ENCODE data around the gene CDH16. TPM values are rescaled to one million over a fixed set of nuclear protein-coding genes. Genes with fewer than 3 reads are reported as not detected.

Gene CDH16
- total RNA-seq, 1 donor from 2014 or later = 0.35 TPM

DNA sequence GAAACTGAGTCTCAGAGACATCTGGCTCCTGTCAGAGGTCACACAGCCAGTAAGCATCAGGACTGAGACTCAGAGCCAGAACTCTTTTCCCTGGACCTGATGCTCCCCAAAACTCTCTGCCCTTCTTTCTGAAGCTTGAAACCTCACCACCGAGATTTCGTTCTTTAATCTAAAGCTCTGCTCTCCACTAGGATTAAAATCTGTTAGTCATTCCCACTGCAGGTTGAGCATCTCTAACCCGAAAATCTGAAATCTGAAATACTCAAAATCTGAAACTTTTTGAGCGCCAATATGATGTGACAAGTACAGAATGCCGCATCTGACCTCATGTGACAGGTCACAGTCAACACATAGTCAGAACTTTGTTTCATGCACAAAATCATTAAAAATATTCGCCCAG is 2.2 kb downstream of the CDH16 start:
- DNase-seq (ENCODE audit: low spot score) = no peak

DNA sequence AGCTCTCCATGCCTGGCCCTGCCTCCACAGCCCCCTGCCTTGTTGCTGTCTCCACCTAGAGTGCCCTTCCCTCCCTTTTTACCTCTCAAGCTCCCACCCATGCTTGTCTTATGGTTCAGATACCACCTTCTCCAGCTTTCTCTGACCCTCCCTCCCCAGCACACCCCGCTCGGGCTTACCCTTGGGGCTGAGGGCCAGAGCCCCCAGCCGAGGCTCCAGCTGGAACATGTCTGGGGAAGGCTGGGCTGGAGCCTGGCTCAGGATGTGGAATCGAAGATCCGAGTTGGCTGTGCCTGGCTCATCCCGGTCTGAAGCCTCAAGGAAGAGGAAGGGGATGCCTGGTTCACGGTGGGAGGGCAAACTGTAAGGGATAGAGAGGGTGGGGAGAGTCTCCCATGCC is 3.6 kb downstream of the CDH16 start:
- DNase-seq (ENCODE audit: low spot score) = no peak
- intact Hi-C loops (cut with DNase I) = no loop called here

More for the DNA sequence above, 2.2 kb downstream of the CDH16 start:
- intact Hi-C loops (cut with DNase I) = no loop called here

DNA sequence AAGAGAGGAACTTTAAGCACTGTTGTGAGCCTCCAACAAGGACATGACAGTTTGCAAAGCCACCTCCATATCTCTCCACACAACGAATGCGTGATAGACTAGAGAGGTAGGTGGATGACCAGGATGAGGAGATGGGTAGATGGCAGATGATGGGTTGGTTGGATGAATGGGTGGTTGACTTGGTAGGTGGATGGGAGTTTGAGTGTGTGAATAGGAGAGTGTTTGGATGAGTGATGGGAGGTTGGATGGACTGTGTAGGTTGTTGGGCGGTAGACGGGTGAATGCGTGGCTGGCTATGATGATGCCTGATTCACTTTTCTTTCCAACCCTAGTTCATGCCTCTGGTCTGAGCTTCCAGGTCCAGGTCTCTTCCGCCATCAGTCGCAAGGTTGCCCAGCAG is 4.1 kb downstream of the CDH16 start:
- intact Hi-C loops (cut with DNase I) = no loop called here
- DNase-seq (ENCODE audit: low spot score) = no peak

DNA sequence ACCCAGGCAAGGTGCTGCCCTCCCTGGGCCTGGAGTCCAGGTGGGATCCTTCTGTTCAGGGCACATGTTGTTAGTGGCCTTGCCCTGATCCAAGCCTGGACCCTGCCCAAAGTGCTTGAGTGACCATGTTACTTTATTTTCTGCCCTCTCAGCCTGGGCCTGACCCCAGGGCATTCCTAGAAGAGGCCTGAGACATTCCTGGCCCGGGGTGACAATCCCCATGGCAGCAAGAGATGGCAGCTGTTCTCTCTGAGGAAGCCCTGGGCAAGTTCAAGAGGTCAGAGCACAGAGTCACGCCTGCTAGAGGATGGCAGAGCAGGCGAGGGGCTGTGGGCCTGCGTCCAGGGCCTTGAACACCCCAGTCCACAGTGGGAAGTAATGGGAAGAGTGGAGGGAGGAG is 5.0 kb downstream of the CDH16 start:
- DNase-seq (ENCODE audit: low spot score) = no peak
- intact Hi-C loops (cut with DNase I) = no loop called here

DNA sequence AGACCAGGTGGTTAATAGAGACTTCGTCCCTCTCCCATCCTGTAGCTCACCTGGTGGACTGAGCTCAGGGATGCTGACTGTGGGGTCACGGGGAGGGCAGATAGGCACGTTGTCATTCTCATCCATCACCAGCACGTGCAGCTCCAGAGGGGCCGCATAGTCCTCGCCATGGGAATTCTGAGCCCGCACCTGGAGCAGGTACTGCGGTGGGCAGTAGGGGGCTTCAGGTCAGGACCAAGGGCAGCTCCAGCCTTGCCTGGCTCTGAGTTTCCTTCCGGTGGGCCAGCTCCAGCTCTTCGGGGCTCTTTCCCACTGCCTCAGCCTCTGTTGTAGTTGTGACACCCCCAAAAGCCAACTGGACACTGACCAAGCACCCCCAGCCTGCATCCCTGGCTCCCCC is 5.6 kb downstream of the CDH16 start:
- DNase-seq (ENCODE audit: low spot score) = no peak
- intact Hi-C loops (cut with DNase I) = no loop called here

DNA sequence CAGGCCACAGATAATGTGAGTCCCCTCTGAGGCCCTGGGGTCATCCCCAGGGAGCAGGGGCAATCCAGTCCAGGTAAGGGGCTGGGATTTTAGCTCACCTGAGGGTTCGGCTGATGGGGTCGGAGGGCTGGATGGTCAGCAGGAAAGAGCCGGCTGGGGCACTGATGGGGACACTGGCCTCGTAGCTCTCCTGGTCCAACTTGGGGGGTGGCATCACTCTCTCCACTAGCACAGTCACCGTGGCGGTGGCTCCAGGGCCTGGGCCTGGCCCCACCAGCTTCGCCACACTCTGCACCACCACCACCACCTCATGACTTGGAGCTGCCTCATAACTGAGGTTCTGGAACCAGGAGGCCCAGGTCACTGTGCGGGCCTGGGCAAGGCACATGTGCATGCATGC is 6.9 kb downstream of the CDH16 start:
- no peak for DNase-seq (ENCODE audit: low spot score)
- intact Hi-C loops (cut with DNase I) = no loop called here

DNA sequence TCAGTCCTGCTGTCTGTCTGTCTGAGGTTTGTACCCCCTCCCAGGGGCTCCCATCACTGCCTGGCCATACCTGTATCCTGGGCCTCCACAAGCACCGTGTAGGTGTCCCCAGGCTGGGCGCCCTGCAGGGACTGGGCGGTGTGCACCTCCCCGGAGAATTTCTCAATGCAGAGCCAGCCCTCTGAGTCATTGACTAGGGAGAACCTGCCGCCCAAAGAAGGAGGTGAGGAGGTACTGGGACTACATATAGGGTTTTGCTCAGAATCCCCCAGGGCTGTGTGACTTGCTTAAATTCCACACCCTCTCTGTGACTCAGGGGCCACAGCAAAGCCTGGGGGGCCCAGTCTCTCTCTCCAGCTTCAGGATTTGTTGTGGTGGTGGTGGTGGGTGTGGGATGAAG is 7.6 kb downstream of the CDH16 start:
- DNase-seq (ENCODE audit: low spot score) = no peak
- intact Hi-C loops (cut with DNase I) = no loop called here

DNA sequence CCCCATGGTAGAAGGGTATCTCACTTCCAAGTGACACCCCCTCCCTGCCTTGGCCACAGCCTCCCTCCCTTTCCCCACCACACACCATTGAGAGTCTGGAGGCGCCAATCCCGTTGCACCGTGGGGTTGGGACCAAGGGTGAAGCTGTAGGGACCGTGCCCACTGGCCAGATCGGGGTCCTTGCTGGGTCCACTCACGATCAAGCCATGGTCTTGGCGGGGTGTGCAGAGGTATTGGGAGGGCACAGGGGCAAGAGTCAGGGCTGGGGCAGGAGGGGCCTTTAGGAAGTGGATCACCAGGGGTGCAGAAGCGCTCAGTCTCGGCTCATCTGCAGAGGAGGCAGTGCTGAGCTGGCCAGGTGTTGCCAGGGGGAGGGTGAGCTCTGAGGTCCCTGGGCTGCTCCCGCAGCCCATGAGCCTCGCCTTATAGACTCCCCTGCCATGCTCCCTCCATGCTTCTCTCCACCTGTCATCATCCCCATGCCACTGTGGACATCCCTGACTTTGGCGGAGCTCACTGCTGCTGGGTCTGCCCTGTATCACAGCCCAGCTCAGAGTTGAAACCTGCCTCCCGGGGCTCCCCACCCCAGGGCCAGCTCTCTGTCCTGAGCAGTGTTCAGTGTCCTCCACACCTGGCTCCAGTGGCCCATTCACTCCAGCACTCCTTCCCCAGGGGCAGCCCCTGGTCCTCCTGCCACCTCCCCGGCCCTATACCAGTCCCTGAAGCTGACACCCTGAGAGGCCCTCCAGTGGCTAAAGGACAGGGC is 8.3 kb downstream of the CDH16 start:
- DNase-seq (ENCODE audit: low spot score) = no peak
- intact Hi-C loops (cut with DNase I) = no loop called here

DNA sequence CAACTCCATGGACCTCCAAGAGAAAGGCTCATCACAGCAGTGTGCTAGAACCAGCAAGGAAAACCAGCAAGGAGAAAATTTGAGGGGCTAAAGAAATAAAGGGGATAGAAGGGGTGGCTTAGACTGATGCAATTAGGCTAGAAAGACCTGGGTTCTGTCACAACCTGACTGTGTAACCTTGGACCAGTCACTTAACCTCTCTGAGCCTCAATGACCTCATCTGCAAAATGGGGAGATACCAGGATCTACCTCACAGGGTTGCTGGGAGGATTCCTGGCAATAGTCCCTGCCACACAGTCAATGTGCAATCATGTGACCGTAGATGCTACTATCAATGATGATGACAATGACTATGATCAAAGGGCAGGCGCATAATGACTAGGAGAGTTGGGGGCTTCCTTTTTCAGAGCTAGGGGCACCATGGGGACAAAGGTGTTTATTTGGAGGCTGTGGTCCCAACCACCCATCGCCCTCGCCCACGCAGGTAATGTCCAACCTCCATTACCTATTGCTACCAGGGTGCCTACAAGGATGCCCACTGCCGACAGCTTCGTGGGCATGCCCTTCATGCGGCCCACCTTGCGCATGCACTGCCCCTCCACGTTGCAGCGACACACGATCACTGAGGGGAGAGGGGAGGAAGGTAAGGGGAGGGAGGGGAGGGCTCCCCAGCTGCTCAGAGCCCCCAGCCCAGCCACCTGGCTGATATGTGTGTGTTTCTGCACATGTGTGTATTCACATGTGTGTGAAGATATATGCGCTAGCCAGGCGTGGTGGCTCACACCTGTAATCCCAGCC is 9.7 kb downstream of the CDH16 start:
- intact Hi-C loops (cut with DNase I) = no loop called here
- DNase-seq (ENCODE audit: low spot score) = no peak

DNA sequence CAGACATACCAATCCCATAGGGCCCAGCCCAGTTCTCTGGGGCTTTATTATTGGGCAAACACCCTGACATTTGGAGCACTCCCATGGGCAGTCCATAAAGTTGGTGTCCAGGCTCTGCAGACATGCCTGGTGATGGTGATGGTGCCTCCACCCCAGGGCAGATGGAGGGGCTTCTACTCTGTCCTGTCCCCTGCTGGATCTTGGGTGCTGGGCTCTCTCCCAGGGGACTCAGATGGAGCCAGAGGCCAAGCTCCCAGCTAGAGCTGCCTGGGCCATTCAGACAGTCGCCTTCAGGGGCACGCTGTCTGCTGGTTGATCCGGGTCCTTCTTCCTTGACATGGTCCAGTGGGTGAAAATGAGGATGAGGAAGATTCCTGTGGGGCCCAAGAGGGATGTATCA is 10.6 kb downstream of the CDH16 start:
- no peak for DNase-seq (ENCODE audit: low spot score)
- intact Hi-C loops (cut with DNase I) = no loop called here

DNA sequence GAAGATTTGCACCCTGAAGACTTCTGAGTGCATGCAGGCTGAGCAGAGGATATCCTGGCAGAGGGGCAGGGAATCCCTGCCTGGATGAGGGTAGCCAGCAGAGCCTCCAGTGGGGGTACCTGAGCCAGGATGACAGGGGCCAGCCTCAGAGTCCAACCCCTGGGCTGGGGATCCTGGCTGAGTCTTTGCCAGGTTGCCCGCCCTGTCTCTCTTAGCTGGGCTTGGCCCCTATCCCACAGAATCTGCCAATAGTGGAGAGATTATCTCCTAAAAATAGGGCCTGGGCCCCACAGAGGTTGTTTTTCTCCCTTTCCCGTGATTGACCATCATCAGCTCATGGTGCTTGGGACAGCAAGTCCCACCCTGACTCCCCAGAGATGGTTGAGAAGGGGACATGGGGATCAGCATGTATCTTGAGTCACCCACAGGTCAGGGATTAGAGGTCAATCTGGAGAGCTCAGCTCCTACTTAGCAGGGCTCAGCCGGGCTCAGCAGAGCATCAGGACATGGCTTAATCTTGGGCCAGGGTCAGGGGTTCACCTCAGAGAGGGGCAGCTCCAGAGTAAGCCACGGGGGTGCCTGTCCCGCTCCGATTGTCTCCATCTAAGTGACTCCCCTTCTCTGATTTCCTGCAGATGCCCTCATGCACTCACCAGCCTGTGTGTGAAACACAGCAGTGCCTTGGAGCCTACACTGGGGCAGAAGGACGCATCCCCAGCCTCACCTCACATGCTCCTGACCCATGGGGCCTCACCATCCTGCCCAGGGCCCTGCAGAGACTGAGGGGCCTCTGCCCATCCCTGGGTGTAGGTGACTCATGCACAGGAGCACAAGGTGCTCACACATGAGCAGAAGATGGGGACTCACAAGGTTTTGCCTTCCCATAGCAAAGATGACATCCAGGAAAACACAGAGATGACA is 11.5 kb downstream of the CDH16 start:
- DNase-seq (ENCODE audit: low spot score) = no peak

DNA sequence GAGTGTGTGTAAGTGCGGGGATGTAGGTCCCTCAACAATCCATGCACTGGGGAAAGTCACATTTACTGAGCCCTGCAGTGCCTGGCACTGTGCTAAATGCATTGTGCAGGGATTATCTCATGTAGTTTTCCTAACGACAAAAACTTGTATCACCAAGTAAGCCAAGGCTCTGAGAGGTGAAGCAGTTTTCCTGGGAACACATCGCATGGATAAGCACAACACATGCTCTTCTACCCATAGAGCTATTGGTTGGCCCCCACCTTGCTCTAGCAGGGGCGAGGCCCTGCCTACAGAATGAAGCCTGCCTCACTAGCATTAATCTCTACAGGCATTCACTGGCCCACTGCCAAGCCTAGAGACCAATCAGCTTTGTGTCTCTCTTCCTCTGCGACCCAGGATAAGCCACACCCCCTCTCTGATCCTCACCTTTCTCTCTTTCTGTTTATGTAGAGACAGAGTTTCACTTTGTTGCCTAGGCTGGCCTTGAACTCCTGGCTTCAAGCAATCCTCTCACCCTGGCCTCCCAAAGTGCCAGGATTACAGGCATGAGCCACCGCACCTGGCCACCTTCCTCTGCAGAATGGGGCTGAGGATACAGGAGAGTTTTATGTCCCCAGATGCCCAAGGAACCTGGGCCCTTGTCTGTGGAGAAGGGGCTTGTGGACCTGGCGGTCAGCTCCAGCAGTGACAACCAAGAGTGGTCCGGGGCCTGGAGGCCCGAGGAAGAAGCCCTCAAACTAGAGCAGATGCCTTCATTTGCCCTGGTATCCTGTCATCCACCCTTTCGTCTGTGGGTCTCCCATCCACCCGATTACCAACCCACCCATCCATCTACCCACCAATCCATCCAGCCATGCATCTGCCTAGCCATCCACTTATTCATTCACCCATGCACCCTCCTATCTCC is 12.8 kb downstream of the CDH16 start:
- DNase-seq (ENCODE audit: low spot score) = peak; percentile 87

More for the DNA sequence above, 11.5 kb downstream of the CDH16 start:
- intact Hi-C loops (cut with DNase I) = no loop called here

DNA sequence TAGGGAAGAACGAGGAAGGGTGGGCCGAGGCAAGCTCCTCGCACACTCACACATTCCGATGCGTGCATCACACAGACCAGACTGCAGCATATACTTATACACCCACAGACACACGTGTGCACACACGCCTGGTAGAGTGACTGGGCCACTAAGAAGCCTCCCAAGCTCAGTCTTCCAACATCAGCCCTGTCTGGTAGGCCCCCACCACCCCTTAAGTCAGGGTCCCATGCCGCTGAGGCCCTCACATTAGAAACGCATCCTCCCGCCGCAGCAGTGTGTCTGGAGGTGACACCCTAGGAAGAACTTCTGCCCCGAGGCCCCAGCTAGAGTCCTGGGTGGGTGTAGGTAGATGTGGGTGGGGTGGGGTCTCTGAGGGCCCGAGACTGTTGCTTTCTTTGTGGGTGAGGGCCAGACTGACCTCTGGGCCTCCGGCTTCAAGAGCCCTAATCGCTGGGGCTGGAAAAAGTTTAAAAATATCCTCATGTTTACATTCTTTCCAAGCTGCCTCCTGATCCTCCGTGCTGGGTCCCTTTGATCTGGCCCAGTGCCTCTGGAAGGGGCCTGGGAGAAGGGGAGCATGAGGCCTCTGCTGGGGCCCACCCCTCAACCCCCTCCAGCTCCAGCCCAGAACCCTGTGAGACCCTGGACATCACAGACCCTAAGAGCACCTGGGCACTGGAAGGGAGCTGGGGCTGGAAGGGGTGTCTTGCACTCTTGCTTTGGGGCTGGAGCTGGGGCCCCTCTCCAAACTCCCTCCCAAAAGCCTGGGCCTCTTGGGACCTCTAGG is 13.6 kb downstream of the CDH16 start:
- no peak for DNase-seq (ENCODE audit: low spot score)

More for the DNA sequence above, 12.8 kb downstream of the CDH16 start:
- intact Hi-C loops (cut with DNase I) = no loop called here

DNA sequence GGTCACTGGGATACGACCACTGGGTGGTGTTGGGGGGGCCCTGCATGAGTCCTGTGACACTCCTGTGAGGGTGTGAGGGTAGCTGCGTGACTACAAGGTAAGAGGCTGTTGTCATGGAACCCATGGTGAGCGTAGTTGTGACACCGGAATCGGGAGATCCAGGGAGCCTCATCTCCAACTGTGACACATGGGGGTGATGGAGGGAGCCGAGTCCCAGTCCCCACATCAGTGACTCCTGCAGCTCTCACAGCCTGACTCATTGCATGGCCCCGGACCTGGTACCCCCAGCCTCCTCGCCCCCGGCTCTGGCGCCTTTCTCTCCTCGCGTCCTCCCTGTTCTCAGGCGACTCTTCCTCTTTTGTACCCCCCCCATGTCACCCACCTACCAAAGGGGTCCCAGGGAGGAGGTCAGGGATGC is 14.2 kb downstream of the CDH16 start:
- intact Hi-C loops (cut with DNase I) = no loop called here
- no peak for DNase-seq (ENCODE audit: low spot score)

More for the DNA sequence above, 13.6 kb downstream of the CDH16 start:
- intact Hi-C loops (cut with DNase I) = no loop called here

DNA sequence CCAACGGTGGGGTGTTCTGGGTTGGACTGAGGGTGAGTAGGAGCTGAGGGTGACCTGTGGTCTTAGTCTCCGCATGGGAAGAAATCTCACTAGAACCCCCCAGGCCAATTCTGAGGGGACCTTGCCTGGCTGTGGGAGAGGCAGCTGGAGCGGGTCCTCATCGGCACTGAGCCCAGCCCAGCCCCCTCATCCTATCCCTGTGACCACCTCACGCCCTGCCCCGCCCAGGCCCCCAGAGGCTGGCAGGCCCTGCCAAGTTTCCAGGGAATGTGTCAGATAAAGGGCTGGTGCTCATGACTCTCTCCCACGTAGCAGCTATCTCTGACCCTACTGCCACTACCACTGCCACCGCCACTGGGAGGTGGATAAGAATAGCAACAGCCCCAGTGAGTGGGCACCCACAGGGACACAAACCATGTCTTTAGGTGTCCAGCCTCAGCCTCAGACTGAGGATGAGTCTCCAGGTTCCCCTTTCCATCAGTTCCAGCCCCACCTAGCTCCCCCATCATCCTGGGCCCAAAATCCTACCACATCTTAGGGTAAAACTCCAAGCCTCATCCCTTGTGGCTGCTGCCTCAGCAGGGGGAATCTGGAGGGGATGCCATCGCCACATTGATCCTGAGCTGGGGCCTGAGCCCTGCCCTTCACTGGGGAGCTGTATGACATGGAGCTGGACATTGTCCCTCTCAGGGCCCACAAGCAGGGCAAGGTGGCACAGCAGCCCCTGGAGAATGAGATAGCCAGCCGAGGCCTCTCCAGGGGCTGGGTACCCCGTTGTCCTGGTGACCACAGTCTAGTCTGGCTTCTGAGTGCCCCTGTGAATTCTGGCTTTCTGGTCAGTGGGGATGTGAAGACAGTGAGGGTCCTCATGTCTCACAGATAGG is 14.9 kb downstream of the CDH16 start:
- DNase-seq (ENCODE audit: low spot score) = peak; percentile 89
- intact Hi-C loops (cut with DNase I) = loop anchor here (1.0 kb wide), 1 partner anchor 23 kb away; no protein-coding TSS in a partner anchor

DNA sequence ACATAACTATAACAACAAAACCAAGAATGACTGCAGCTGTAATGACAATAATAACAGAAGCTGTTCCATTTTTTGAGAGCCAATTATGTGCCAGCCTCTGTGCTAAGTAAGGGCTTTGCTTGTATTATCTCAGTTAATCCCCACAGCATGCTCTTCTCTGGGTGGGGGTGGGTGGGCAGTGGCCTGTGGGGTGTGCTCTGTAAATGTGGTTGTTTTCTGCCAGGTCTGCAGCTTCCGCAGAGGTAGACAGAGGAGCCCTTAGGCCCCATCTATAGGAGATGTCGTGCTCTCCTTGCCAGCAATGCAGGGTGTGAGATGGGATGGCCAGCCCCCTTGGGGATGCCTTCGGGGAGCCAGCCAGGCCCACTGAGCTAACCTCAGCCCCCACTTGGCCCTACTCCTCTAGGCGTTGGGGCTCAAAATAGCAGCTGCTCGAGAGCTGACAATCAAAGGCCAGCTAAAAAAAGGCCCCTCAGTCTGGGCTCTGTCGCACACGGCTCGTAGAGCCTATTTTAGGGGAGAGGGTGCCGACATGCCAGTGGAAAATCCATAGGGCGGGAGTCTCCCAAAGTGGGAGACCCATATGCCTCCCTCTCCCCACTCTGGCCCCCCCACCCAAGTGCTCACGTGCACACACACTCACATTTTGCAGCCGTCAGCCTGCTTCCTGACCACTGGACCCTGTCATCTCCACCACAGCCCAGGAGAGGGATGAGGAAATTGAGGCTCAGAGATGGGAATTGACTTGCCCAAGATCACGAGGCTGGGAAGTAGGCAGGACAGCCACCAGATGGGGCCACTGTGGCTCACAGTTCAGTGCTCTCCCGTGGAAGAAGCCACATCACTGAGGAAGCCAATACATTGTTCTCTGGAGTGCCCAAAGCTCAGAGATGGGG is 15.8 kb downstream of the CDH16 start:
- peak; percentile 87 for DNase-seq (ENCODE audit: low spot score)

More for the DNA sequence above, 15.8 kb downstream of the CDH16 start:
- intact Hi-C loops (cut with DNase I) = loop anchor here (1.0 kb wide), 1 partner anchor 23 kb away; no protein-coding TSS in a partner anchor
